IMR-90 (cell line): ENCODE measurements around the gene WIPI1.

Source experiments
- POLR2A ChIP-seq: IDR thresholded peaks from 2 replicates; pipeline ENCODE4 v1.6.1; 2012; ENCODE audit warnings: mild to moderate bottlenecking, low read depth, low read length
- RFX5 ChIP-seq: IDR thresholded peaks from 2 replicates; pipeline ENCODE4 v1.8.0; 2012; ENCODE audit warnings: low read depth, mild to moderate bottlenecking, low read length, moderate library complexity
- SMC3 ChIP-seq: fragments of 150-350 bp; IDR thresholded peaks from 2 replicates; pipeline ENCODE4 v1.6.1; 2016; ENCODE audit warnings: low read depth, mild to moderate bottlenecking, antibody characterized with exemption, low read length, moderate library complexity
- USF2 ChIP-seq: fragments of 150-350 bp; IDR thresholded peaks from 2 replicates; pipeline ENCODE4 v1.6.1; 2017; ENCODE audit warnings: mild to moderate bottlenecking, antibody characterized with exemption, low read length, low read depth
- TF ChIP-seq, protein P1 (sequence below): conservative IDR thresholded peaks from 2 replicates; pipeline ENCODE4 v1.5.1; 2012; ENCODE audit warnings: mild to moderate bottlenecking, low read depth, low read length, improper control_type of control experiment

- TF ChIP-seq, protein P1, sequence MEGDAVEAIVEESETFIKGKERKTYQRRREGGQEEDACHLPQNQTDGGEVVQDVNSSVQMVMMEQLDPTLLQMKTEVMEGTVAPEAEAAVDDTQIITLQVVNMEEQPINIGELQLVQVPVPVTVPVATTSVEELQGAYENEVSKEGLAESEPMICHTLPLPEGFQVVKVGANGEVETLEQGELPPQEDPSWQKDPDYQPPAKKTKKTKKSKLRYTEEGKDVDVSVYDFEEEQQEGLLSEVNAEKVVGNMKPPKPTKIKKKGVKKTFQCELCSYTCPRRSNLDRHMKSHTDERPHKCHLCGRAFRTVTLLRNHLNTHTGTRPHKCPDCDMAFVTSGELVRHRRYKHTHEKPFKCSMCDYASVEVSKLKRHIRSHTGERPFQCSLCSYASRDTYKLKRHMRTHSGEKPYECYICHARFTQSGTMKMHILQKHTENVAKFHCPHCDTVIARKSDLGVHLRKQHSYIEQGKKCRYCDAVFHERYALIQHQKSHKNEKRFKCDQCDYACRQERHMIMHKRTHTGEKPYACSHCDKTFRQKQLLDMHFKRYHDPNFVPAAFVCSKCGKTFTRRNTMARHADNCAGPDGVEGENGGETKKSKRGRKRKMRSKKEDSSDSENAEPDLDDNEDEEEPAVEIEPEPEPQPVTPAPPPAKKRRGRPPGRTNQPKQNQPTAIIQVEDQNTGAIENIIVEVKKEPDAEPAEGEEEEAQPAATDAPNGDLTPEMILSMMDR, result peak; percentile 28; the same call in 1 of the 2 replicates
- no peak for TF ChIP-seq POLR2A
- TF ChIP-seq SMC3, result peak; percentile 42
- TF ChIP-seq RFX5, result peak; percentile 43; the same call in 1 of the 2 replicates
- no peak for TF ChIP-seq USF2
These were observed 25.6 kb downstream of the WIPI1 start for GRCh38 chr17:68431661-68432071.
